Mammary epithelial cell (primary cell): ENCODE measurements around the gene SNX6.
"Not testable (repeated sequence)": the region's sequence is repeated elsewhere in the genome, so short reads cannot be mapped to it uniquely, and the experiment has no call there.

Experiments
- CTCF ChIP-seq, 2 donors: IDR thresholded peaks in 1 of 2; conservative IDR thresholded peaks in 1 of 2; 2 replicates each; pipeline ENCODE4 v1.5.1; 2011 to 2012; ENCODE audit warnings: inconsistent platforms in 2 of 2, low read length in 2 of 2, mild to moderate bottlenecking in 2 of 2, control low read depth in 1 of 2, low read depth in 1 of 2; ENCODE audit not compliant: insufficient read depth in 1 of 2; ENCODE audit errors: extremely low read depth in 1 of 2
- EZH2 ChIP-seq: IDR thresholded peaks from 2 replicates; pipeline ENCODE4 v1.6.1; 2012; ENCODE audit warnings: low read length, inconsistent platforms, borderline replicate concordance

- not testable (repeated sequence) for TF ChIP-seq CTCF (conservative IDR thresholded peaks at IDR 0.05 in 1 of 2, IDR thresholded peaks at IDR 0.05 in 1 of 2; ENCODE audit: extremely low read depth in 1 of 2, insufficient read depth in 1 of 2, low read depth in 1 of 2, low read length in 2 of 2); EZH2
Observed at GRCh38 chr14:34653073-34653472, 23.1 kb upstream of the SNX6 start.
